ENCODE measurements around the gene KLRC2. TPM values are rescaled to one million over a fixed set of nuclear protein-coding genes. Genes with fewer than 3 reads are reported as not detected.

KLRC2 gene
- total RNA-seq (2022; extraction: Qiagen RNA extraction), result 1.3 to 2.2 TPM (median 2.0 TPM) in 5 replicates

DNA sequence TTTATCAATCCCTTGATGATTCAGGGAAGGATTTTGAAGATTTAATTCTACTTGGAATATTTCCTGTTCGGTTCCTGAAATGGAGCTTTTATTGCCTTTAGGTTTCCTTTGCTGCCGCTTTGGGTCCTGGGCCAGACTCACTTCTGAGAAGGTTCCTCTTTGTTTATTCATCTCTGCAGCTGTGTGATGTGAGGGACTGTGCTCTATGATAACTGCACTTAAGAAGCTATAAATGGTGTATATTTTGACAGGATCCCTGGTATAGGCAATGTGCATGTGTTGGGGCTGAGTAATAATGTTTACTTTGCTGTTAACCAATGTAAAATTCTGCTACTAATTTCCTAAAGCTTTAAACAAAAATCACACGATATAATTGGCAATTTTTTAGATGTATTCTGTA lies at the start of gene KLRC2:
TSS of gene KLRC2 (minus strand) at position 195 of the 400 bp plus-strand sequence. CDS start at position 171, 24 bp downstream.

DNA sequence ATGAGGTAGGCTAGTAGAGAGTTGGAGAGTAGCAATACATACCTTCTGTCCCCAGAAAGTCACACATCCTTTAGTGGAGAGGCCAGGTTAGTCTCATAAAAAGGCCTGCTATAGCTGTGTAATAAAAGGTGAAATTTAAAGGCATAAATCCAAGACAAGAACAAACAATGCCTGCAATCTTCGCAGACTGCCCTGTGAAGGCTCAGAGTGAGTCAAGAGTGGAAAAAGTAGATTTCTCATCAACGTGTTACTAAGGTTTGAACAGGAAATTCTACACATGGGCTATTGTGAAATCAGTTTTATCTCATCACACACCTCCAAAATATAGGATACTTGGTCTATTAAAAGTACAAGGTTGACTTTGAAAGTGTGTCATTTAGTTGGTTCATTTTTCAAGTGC lies 17.3 kb upstream of the KLRC2 start, which contains the start of gene KLRC1:
TSS of gene KLRC1 (minus strand) at position 222 of the 400 bp plus-strand sequence. CDS start 2,221 bp downstream, outside the sequence.

DNA sequence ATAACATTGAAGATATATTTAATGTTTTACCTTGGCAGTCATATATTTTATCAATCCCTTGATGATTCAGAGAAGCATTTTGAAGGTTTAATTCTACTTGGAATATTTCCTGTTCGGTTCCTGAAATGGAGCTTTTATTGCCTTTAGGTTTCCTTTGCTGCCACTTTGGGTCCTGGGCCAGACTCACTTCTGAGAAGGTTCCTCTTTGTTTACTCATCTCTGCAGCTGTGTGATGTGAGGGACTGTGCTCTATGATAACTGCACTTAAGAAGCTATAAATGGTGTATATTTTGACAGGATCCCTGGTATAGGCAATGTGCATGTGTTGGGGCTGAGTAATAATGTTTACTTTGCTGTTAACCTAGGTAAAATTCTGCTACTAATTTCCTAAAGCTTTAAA lies 15.5 kb downstream of the KLRC2 start, which contains the start of gene KLRC3:
TSS of gene KLRC3 (minus strand) at position 262 of the 400 bp plus-strand sequence. CDS start at position 217, 45 bp downstream.

DNA sequence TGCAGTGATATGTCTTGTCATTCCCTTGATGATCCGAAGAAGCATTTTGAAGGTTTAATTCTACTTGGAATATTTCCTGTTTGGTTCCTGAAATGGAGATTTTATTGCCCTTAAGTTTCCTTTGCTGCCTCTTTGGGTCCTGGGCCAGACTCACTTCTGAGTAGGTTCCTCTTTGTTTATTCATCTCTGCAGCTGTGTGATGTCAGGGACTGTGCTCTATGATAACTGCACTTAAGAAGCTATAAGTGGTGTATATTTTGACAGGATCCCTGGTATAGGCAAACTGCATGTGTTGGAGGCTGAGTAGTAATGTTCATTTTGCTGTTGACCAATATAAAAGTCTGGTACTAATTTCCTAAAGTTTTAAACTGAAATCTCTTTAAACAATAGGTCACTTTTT lies 26.4 kb downstream of the KLRC2 start, which contains the start of gene KLRC4:
TSS of gene KLRC4 (minus strand) at position 366 of the 400 bp plus-strand sequence. CDS start at position 184, 182 bp downstream.

DNA sequence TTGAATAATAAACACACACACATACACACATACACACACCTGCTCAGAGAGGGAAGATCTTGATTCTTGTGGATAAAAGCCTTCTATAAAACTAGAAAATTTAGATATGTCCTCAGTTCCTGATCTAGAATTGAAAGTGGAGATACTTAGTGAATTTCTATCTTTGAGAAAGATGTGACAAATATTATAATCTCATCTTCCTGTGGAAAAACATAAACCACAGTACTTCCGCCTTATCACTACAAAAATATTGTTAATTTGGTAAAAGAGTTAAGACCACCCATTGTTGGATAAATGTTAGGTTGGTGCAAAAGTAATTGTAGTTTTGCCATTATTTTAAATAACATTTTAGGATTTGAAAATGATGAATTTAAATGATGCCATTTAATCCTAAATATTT lies 45.9 kb downstream of the KLRC2 start, which contains the start of gene KLRK1:
TSS of gene KLRK1 (minus strand) at position 138 of the 400 bp plus-strand sequence. CDS start 1,231 bp downstream, outside the sequence.

Other genes starting within 250 kb of the KLRC2 start
- gene GABARAPL1, start 223.1 kb downstream of the KLRC2 start, total RNA-seq (2022; extraction: Qiagen RNA extraction), result 29.9 to 41.2 TPM (median 39.0 TPM) in 5 replicates
- gene KLRD1, start 128.1 kb downstream of the KLRC2 start, total RNA-seq (2022; extraction: Qiagen RNA extraction), result not detected in 5 replicates
- 0.18 TPM in 1 of 5 replicates, not detected in the others for gene KLRK1, start 46.0 kb downstream of the KLRC2 start, total RNA-seq (2022; extraction: Qiagen RNA extraction)
- gene KLRC4, start 26.3 kb downstream of the KLRC2 start, total RNA-seq (2022; extraction: Qiagen RNA extraction), result not detected in 5 replicates
- gene KLRC3, start 15.4 kb downstream of the KLRC2 start, total RNA-seq (2022; extraction: Qiagen RNA extraction), result 0.10 to 0.24 TPM (median 0.22 TPM) in 3 of 5 replicates, not detected in the others
- gene KLRC1, start 17.4 kb upstream of the KLRC2 start, total RNA-seq (2022; extraction: Qiagen RNA extraction), result not detected in 5 replicates
- 0.36 to 0.87 TPM (median 0.45 TPM) in 5 replicates for gene EIF2S3B, start 69.9 kb upstream of the KLRC2 start, total RNA-seq (2022; extraction: Qiagen RNA extraction)
- 47.4 to 51.6 TPM (median 48.3 TPM) in 5 replicates for gene MAGOHB, start 177.6 kb upstream of the KLRC2 start, total RNA-seq (2022; extraction: Qiagen RNA extraction)
- gene STYK1, start 238.0 kb upstream of the KLRC2 start, total RNA-seq (2022; extraction: Qiagen RNA extraction), result 0.16 to 0.28 TPM (median 0.18 TPM) in 5 replicates

Measured in A549 treated with AZD2906 at 1 μM for 4 hours (cell line).